Measurements from ENCODE around the gene HNRNPA1. TPM values are rescaled to one million over a fixed set of nuclear protein-coding genes. Genes with fewer than 3 reads are reported as not detected.

HNRNPA1 gene
- total and polyA plus RNA-seq, 9 of the 15 experiments (the other 6 are each of a cell fraction or from before 2014, with no cell fraction given), result 1,166 to 2,703 (median 1,815) TPM

- Histone ChIP-seq H3K4me2 (ENCODE audit: insufficient read depth, low read length) (no peak overlapping the region), H4K20me1 (replicated peaks; ENCODE audit: control insufficient read depth, insufficient read depth, low read length) (no peaks in the 10 kb centered on the region), H3K9ac (ENCODE audit: insufficient read depth in 1 of 2, low read depth in 2 of 2, low read length in 2 of 2) (no peak overlapping the region), H3K27ac (ENCODE audit: extremely low read depth, low read depth, low read length) (no peak overlapping the region; the same call in 2 of the 3 replicates), H3K4me3 (no peak overlapping the region), H3K36me3 (ENCODE audit: control insufficient read depth, insufficient read depth, low read length) (no peaks in the 10 kb centered on the region), H2AFZ (ENCODE audit: low read depth, low read length) (no peak overlapping the region), H3K79me2 (ENCODE audit: control insufficient read depth, insufficient read depth, low read length) (peaks cover 11% of the 10 kb centered on the region), H3K9me3 (replicated peaks; ENCODE audit: control insufficient read depth, insufficient read depth, low read depth, low read length) (no peaks in the 10 kb centered on the region), H3K9me1 (ENCODE audit: control insufficient read depth, insufficient read depth, low read length) (no peaks in the 10 kb centered on the region), H3K4me1 (replicated peaks in 1 of 2; ENCODE audit: control insufficient read depth in 2 of 2, insufficient read depth in 2 of 2, low read length in 2 of 2) (peaks cover 27 to 32% of the 10 kb centered on the region in 2 experiments), H3K27me3 (ENCODE audit: control insufficient read depth in 2 of 2, insufficient read depth in 2 of 2, low read length in 2 of 2) (no peaks in the 10 kb centered on the region)
- in situ Hi-C loops (cut with MboI), result no loop called here
- ChIA-PET CTCF (ENCODE audit: low intra/inter-chr PET ratio) (no interaction called here), POLR2A (interaction anchor here (0.7 to 1.5 kb wide), 4 partner anchors 10 to 24 kb away, joined by 3 to 6 read pairs (median 4); partner anchors contain the start of gene COPZ1)
- DNase-seq (ENCODE audit: extremely low read depth in 1 of 4, low spot score in 3 of 4) (peak in 1 of 4 experiments; percentile 5), ATAC-seq (no peak), FAIRE-seq (no peak)
- intact Hi-C loops (cut with micrococcal nuclease), result no loop called here
- no TSS peak for BruUV-seq (replicated peaks)
- 23% methylated on average over 2 of the region's 2 CpGs for WGBS (ENCODE audit: insufficient coverage, low coverage, missing lambda C conversion rate)
- TF ChIP-seq TFAP4 (CRISPR knock-in tag; IDR thresholded peaks at IDR 0.05; ENCODE audit: borderline replicate concordance) (no peak), ZNF133 (CRISPR knock-in tag; IDR thresholded peaks at IDR 0.05) (no peak), MTA2 (IDR thresholded peaks at IDR 0.05; ENCODE audit: low read depth) (no peak), HCFC1 (IDR thresholded peaks at IDR 0.05; ENCODE audit: low read depth, low read length) (no peak)
- TF ChIP-seq, protein P1, sequence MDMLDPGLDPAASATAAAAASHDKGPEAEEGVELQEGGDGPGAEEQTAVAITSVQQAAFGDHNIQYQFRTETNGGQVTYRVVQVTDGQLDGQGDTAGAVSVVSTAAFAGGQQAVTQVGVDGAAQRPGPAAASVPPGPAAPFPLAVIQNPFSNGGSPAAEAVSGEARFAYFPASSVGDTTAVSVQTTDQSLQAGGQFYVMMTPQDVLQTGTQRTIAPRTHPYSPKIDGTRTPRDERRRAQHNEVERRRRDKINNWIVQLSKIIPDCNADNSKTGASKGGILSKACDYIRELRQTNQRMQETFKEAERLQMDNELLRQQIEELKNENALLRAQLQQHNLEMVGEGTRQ (CRISPR knock-in tag; IDR thresholded peaks at IDR 0.05), result no peak
- TF ChIP-seq, protein P2, sequence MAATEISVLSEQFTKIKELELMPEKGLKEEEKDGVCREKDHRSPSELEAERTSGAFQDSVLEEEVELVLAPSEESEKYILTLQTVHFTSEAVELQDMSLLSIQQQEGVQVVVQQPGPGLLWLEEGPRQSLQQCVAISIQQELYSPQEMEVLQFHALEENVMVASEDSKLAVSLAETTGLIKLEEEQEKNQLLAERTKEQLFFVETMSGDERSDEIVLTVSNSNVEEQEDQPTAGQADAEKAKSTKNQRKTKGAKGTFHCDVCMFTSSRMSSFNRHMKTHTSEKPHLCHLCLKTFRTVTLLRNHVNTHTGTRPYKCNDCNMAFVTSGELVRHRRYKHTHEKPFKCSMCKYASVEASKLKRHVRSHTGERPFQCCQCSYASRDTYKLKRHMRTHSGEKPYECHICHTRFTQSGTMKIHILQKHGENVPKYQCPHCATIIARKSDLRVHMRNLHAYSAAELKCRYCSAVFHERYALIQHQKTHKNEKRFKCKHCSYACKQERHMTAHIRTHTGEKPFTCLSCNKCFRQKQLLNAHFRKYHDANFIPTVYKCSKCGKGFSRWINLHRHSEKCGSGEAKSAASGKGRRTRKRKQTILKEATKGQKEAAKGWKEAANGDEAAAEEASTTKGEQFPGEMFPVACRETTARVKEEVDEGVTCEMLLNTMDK (IDR thresholded peaks at IDR 0.05; ENCODE audit: borderline replicate concordance, insufficient read depth, low read depth, low read length, poor library complexity, severe bottlenecking), result no peak
These were observed 30.5 kb downstream of the HNRNPA1 start for GRCh38 chr12:54311051-54311450.

All from K562 (cell line).